Inflammatory macrophage treated with lipopolysaccharide for 4 hours (primary cell): ENCODE data around the gene SPATS2.
"Not testable (repeated sequence)": the region's sequence is repeated elsewhere in the genome, so short reads cannot be mapped to it uniquely, and the experiment has no call there.

Source experiments
- DNase-seq: peaks from one replicate; pipeline ENCODE4 v3.0.0-alpha.2; 2020

SPATS2 gene

DNA sequence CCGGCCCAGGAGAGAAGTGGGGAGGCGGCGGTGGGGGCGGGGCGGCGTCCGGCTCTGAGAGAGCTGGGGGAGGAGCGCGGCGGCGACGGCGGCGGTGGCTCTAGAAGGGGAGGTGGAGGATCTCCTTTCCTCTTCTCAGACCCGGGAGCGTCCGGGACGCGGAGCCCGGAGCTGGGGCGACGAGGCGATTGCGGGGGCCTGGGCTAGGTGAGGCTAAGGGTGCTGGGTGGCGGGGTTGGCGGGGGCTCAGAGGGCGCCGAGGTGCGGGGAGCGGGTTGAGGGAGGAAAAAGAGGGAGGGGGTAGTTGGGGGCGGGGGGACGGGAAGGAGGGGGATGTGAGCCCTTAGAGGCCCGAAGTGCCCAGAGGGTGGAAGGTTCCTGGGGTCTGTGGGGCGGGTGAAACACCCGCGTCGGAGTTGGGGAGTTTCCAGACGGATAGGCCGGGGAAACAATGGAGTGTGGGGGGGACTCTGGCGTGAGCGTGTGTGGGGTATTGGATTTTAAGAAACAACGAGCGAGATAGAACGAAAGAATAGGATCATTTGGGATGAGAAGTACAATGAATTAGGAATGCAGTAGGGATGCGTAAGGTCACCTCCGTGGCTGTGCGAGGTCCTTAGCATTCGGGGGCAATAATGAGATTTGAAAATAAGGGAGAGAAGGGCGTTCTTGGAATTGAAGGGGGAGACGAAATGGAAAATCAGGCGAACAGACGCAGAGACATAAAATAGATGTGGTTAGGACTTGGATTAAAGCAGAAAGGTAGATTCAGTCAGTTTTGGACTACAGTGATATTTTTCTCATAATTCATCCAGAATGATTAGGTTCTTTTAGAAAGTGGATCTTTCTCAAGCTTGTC lies at the start of gene SPATS2:
SPATS2 (plus strand) TSS at position 82 of the 859 bp plus-strand sequence. CDS start 93,551 bp downstream, outside the sequence.
- DNase-seq: no peak

DNA sequence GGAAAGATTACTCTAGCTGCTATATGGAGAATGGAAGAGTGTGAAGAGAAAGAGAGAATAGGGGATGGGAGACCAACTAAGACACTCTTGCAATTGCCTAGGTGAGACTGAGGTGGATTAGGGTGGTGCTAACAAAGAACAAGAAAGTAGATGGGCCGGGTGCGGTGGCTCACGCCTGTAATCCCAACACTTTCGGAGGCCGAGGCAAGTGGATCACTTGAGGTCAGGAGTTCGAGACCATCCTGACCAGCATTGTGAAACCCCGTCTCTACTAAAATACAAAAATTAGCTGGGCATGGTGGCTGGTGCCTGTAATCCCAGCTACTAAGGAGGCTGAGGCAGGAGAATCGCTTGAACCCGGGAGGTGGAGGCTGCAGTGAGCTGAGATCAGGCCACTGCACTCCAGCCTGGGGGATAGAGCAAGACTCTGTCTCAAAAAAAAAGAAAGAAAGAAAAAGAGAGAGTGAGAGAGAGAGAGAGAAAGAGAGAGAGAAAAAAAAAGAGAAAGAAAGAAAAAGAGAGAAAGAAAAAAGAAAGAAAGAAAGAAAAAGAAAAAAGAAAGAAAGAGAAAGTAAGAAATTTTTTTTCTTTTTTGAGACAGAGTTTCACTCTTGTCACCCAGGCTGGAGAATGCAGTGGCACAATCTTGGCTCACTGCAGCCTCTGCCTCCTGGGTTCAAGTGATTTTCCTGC lies 46.7 kb upstream of the SPATS2 start:
- not testable (repeated sequence) for DNase-seq

DNA sequence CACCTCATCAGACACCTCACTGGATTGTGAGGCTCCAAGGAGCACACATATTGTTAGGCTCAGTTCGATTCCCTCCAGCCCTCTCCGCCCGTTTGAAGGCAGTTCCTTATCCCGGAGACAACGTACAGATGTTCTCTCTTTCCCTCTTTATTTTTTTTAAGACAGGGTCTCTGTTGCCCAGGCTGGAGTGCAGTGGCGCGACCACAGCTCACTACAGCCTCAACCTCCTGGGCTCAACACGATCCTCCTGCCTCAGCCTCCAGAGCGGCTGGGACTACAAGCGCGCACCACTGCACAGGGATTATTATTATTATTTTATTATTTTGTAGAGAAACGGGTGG lies 44.9 kb upstream of the SPATS2 start:
- no peak for DNase-seq

DNA sequence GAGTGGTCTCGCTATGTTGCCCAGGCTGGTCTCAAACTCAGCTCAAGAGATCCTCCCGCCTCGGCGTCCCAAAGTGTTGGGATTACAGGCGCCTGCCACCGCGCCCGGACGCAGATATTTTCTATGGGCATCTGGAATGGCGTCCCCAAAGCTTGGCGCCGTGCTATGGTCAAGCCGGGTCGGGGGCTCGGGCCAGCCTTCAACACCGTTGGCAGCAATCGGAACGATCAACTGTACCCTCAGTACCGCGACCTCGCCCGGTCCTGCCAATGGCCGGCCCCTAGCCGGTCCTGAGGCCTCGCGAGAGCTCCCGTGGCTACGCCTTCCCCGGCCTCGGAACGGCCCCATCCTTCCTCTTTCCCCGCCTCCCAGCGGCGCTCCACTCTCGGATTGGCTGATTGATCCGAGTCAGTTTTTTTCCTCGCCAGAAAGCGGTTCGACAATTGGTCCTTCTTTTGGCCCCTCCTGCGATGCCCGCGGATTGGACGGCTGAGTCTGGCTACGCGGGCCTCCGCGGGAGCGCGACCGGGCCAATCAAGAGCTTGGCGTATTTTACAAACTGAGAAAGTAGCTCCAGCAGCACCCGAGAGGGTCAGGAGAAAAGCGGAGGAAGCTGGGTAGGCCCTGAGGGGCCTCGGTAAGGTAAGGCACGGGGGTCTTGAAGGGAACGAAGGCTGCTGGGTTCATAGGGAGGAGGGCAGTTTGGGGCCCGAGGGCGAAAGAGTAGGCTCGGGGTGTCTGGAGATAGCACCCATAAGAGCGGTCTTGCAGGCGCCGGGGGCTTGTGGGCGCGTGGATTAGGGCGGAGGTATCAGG lies 44.3 kb upstream of the SPATS2 start, which contains the start of gene TROAP:
TROAP (plus strand) TSS at position 548 of the 816 bp plus-strand sequence. CDS start 354 bp downstream, outside the sequence.
- DNase-seq: peak; percentile 99

DNA sequence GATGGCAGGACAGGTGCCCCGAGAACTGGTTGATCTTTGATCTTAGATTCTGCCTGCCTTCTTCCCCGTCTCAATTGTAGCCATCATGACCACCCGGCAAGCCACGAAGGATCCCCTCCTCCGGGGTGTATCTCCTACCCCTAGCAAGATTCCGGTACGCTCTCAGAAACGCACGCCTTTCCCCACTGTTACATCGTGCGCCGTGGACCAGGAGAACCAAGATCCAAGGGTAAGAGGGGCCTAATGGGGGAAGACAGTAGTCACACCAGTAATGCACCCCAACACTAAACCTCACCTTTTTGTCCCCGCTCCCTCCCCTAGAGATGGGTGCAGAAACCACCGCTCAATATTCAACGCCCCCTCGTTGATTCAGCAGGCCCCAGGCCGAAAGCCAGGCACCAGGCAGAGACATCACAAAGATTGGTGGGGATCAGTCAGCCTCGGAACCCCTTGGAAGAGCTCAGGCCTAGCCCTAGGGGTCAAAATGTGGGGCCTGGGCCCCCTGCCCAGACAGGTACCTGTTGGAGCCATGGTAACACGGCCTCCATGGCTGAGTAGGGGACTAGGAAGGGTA lies 43.7 kb upstream of the SPATS2 start:
- no peak for DNase-seq

DNA sequence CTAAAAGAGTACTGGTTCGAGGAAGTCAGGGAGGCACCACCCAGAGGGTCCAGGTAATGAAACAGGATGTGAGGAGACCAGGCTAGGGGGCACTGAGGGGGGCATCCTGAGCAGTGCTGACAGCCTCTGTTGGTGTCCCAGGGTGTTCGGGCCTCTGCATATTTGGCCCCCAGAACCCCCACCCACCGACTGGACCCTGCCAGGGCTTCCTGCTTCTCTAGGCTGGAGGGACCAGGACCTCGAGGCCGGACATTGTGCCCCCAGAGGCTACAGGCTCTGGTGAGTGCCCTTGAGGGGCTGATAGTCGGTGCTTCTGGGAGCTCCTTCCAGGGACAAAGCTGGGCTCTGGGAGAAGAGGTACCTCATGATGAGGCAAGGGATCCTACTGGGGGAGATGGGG lies 41.7 kb upstream of the SPATS2 start:
- DNase-seq: no peak

DNA sequence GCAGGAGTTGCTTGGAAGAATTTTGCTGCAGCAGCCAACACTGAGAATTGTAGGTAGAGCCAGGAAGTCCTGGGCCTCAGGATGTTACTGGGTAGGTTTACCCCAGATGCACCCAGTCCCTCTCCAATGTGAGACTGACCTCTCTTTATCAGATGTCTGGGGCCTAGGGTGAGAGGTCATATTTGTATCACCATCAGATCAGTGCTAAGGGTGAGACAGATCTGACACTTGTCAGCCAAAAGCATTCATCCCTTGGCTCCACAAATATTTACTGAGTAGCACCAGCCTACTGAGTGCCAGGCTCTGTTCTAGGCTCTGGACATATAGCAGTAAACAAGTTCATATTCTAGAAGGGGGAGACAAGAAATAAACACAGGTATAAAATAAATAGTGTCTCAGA lies 39.9 kb upstream of the SPATS2 start:
- DNase-seq: no peak

DNA sequence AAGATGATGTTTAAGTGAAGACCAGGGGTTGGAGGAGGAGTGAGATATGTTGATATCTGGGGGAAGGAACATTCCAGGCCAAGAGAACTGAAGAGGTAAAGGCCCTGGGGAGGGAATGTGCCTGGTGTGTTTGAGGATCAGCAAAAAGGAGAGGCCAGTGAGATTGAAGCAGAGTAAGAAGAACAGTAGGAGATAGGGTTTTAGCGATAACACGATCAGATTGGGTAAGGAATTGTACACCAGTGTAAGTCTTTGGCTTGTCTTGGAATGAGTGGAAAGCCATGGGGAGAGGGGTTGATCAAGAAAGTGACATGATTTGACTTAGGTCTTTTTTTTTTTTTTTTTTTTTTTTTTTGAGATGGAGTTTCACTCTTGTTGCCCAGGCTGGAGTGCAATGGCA lies 39.4 kb upstream of the SPATS2 start:
- no peak for DNase-seq

DNA sequence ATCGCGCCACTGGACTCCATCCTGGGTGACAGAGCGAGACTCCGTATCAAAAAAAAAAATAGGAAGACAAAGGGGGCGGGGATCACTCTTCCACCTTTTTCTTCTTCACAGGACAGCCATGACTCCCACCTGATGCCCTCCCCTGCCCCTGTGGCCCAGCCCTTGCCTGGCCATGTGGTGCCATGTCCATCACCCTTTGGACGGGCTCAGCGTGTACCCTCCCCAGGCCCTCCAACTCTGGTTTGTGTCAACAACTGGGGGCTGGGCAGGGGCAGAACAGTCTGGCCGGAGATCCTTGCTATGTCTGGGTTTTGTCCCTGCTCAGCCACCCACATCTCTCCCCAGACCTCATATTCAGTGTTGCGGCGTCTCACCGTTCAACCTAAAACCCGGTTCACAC lies 38.4 kb upstream of the SPATS2 start:
- no peak for DNase-seq

DNA sequence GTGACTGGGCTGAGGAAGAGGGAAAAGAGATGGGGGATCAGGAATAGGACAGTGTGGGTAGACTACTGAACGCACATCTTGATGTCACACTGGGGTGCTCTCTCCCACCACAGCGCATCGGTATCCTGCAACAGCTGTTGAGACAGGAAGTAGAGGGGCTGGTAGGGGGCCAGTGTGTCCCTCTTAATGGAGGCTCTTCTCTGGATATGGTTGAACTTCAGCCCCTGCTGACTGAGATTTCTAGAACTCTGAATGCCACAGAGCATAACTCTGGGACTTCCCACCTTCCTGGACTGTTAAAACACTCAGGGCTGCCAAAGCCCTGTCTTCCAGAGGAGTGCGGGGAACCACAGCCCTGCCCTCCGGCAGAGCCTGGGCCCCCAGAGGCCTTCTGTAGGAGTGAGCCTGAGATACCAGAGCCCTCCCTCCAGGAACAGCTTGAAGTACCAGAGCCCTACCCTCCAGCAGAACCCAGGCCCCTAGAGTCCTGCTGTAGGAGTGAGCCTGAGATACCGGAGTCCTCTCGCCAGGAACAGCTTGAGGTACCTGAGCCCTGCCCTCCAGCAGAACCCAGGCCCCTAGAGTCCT lies 37.1 kb upstream of the SPATS2 start:
- DNase-seq: no peak

DNA sequence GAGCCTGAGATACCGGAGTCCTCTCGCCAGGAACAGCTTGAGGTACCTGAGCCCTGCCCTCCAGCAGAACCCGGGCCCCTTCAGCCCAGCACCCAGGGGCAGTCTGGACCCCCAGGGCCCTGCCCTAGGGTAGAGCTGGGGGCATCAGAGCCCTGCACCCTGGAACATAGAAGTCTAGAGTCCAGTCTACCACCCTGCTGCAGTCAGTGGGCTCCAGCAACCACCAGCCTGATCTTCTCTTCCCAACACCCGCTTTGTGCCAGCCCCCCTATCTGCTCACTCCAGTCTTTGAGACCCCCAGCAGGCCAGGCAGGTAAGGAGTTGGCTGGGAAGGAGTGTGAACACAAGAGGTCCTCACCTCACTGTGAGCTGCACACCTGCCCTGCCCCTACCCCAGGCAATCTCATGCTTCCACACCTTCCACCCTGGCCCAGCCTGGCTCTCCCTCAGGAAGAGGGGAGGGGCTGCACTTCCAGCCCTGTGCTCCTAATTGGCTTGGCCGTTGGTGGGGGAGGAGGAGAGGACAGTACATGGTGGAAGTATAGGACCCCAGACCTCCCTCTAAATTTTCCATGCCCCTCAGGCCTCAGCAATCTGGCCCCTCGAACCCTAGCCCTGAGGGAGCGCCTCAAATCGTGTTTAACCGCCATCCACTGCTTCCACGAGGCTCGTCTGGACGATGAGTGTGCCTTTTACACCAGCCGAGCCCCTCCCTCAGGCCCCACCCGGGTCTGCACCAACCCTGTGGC lies 36.5 kb upstream of the SPATS2 start:
- DNase-seq: no peak

DNA sequence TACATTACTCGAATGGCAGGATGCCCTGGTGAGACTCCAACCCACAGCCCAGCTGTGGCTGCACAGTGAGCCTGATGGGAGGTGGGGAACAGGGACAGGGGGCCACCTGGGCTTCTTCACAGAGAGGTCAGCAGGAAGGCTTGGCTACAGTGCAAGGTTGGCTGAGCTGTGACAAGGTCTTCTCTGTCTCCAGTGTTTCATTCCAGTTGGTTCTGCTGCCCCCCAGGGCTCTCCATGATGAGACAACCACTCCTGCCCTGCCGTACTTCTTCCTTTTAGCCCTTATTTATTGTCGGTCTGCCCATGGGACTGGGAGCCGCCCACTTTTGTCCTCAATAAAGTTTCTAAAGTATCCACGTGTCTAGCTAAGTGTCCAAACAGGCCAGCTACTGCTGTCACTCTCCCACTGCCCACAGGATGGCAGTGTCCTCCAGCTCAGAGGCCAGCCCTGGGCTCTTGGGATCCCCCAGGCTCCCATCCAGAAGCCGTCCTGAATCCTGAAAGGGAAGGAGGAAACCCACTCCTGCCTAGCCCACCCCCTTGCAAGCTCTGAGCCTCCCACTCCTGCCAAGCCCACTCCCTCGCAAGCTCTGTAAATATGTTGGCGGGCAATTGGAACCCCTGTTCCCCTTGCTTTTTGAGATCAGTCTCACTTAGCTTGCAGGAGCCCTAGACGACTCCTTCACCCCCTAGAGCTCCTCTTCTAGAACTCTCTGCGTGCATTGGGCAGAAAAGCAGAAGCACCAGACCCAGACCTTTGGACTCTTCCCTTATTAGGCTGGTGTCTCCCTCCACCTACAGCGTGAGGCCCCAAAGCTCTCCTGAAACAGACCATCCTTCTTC lies 35.7 kb upstream of the SPATS2 start:
- peak; percentile 67 for DNase-seq

DNA sequence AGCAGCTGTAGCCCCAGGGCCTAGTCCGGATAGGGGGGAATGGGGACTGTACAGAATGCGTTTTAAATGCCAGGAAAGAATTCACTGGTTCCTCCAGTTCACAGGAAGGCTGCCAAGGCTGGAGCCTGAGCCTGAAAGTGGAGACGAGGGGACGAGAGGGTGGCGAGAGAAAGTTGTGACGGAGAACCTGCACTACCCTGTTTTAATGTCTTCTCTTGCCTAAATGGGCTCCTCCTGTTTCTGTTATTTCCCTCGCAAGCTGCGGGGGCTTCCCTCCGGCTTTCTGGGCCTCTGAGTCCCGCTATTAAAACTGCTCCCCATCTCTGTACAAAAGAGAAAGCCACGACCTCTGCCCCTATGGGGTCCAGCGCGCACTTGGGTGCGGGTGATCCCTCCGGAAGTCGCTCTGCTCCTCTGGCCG lies 34.8 kb upstream of the SPATS2 start:
- DNase-seq: no peak

DNA sequence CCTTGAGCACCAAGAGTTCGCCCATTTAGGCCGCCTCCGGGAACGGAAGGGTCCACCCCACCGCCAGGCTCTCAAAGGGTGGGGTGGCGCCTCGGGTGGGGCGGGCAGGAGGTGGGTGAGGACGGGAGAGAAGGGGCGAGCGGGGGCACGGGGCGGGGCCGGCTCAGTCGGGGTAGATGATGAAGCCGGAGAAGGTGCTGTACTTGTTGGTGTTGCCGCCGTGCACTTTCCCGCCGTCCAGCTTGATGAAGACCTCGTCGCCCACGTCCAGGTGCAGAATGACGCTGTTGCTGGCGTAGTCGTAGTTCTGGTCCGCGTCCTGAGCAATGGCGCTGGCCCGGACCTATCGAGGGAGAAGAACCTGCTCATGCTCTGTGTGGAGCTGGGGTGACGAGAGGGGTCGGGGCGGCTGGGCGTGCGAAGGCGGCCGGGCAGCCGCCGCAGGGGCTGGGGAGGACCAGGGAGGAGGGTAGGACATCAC lies 34.3 kb upstream of the SPATS2 start:
- no peak for DNase-seq

DNA sequence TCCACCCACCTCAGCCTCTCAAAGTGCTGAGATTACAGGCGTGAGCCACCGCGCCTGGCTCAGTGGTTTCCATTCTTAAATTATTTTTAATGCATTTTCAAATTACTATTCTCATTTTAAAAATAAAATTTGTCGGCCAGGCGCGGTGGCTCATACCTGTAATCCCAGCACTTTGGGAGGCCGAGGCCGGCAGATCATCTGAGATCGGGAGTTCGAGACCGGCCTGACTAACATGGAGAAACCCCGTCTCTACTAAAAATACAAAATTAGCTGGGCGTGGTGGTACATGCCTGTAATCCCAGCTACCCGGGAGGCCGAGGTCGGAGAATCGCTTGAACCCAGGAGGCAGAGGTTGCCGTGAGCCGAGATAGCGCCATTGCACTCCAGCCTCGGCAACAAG lies 33.5 kb upstream of the SPATS2 start:
- not testable (repeated sequence) for DNase-seq

DNA sequence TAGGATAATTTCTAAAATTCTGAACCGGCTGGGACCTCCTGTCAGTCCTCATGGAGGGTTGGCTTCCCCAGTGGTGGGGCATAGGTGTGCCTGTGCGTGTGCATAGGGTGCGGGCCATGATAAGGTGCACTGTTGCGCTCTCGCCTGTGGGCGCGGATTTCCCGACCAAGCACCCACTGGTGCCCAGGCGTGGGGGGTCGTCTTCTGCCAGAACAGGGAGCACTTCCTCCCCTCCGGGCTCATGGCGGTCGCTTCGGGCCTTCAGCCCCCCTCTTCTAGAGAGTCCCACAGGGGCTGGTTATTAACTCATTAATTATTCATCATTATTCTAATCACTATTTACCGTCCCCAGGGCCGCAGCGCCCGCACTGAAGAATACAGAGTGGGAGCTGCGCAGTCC lies 33.0 kb upstream of the SPATS2 start:
- no peak for DNase-seq

DNA sequence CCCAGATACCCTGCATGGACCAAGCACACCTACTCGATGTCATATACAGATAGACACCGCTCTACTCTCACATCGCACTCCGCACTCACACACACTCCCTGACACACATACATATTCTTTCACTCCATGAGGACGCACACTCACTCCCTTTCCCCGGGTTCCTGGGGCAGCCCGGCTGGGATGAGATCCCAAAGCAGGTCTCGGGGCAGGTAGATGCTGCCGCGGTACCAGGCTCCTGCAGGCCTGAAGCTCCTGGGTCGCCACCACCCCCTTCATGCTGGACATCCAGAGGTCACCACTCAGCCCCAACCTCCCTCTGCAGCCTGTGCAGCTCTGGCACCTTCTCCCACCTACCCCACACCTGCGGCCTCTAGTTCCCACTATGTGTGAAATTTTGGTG lies 32.6 kb upstream of the SPATS2 start:
- no peak for DNase-seq

DNA sequence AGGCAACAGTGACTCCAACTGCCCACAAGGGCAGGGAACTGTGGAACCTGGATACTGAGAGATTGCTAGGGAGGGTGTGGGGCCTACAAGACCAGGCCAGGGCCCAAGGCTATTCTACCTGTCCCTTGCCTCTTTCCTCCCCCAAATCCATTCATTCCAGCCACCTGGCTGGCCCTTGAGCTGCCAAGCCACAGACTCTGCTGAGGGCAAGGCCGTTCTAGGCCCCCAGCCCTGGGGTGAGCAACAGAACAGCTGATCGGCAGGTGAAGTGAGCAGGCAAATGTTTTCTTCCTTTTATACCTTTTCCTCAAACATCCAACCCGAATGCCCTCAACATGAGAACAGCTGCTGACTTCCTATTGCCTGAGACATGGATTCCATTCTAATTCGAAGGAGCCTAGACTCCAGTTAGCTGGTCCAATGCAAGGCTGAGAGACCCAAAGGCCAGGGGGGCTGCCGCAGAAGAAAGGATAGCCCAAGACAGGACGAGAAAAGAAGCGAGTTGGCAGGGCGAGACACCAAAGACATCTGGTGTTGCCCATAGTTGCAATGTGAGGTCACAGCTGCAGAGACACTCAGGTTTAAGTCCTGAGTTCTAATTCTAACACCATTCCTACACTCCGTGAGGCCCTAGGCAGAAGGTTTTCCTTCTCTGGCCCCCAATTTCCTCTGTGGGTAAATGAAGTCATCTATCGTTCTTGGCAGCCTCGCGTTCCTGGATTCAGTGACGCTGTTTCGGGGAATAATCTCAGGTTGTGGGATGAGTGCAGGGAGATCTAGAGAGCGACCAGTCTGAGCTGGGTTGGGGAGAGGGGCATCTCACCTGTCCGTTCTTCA lies 31.9 kb upstream of the SPATS2 start:
- DNase-seq: no peak

DNA sequence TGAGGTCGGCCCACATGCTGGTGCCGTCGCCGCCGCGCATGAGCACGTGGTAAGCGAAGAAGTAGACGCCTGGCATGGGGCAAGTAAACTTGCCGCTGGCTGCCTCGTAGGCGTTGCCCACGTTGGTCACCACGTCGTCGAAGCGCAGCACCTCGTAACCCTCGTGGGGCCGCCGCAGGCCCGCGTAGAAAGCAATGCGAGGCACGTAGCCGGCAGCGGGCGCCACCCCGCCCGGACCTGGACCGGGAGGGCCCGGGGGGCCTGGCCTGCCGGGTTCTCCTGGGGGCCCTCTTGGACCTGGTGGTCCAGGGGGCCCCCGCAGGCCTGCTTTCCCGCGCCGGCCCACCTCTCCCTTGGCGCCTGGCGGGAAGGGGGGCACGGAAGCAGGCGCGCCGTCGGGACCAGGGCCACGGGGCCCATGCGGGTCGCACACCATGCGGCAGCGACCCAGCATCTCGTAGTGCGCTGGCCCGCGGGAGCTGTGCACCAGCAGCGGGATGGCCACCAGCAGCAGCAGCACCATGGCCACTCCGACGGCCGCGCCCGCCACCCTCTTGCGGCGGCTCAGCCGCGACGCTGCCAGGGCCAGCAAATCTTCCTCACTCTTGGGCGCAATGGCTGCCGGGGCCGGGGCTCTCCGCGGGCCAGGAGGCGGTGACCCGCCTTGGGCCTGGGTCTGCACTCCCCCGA lies 31.2 kb upstream of the SPATS2 start:
- no peak for DNase-seq
